ENCODE measurements around the gene AGBL3.

- TF ChIP-seq CTCF (conservative IDR thresholded peaks at IDR 0.05 in 1 of 2, IDR thresholded peaks at IDR 0.05 in 1 of 2; ENCODE audit: extremely low read depth in 1 of 2, insufficient read depth in 1 of 2, low read depth in 1 of 2, low read length in 2 of 2) (no peak), EZH2 (IDR thresholded peaks at IDR 0.05; ENCODE audit: borderline replicate concordance, low read length) (no peak)
Observed at GRCh38 chr7:135152442-135152841, 166.1 kb downstream of the AGBL3 start.
